ENCODE data around the gene ESYT3.

Gene ESYT3, protein sequence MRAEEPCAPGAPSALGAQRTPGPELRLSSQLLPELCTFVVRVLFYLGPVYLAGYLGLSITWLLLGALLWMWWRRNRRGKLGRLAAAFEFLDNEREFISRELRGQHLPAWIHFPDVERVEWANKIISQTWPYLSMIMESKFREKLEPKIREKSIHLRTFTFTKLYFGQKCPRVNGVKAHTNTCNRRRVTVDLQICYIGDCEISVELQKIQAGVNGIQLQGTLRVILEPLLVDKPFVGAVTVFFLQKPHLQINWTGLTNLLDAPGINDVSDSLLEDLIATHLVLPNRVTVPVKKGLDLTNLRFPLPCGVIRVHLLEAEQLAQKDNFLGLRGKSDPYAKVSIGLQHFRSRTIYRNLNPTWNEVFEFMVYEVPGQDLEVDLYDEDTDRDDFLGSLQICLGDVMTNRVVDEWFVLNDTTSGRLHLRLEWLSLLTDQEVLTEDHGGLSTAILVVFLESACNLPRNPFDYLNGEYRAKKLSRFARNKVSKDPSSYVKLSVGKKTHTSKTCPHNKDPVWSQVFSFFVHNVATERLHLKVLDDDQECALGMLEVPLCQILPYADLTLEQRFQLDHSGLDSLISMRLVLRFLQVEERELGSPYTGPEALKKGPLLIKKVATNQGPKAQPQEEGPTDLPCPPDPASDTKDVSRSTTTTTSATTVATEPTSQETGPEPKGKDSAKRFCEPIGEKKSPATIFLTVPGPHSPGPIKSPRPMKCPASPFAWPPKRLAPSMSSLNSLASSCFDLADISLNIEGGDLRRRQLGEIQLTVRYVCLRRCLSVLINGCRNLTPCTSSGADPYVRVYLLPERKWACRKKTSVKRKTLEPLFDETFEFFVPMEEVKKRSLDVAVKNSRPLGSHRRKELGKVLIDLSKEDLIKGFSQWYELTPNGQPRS

DNA sequence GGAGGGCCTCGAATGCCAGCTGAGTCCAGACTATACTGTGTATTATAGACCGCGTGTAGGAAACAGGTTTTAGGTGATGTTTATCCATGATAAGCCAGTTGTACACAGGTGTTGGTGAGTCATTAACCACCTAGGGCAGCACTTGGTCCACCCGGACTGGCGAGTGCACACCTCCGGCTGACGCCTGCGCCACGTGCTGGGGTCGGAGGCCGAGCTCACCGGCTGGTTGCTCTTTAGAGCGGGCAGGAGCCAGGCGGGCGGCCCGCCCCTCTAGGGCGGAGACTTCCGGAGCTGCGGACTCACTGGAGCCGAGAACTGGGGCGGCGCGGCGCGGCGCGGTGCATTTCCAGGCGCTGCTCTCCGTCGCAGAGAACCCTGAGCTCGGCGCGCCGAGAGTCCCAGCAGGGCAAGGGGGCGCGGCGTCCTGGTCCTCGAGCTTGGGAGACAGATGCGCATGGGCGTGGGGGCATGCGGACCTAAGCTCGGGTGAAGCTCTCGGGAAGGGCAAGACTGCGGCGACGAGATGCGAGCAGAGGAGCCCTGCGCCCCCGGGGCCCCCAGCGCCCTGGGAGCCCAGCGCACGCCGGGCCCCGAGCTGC lies at the start of gene ESYT3:
ESYT3 (plus strand) TSS at position 341 of the 599 bp plus-strand sequence; CDS start at position 524, 183 bp downstream.
- DNase-seq (ENCODE audit: low read depth in 4 of 4, low spot score in 1 of 4): peak in 3 of 4 experiments; percentile 7 to 63 (median 36)

DNA sequence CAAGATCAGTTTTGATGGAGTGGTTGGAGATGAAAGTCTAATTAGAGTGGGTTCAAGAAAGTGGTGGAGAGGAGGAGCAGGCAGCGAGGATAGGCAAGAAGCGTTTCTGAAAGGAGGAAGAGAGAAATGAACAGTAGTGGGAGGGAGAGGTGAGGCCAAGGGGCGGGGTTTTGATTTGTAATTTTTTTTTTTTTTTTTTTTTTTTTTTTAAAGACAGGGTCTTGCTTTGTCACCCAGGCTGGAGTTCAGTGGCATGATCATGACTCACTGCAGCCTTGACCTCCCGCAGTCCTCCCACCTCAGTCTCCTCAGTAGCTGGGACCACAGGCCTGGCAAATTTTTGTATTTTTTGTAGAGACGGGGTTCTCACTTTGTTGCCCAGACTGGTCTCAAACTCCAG lies 49.4 kb upstream of the ESYT3 start:
- DNase-seq (ENCODE audit: low read depth in 4 of 4, low spot score in 1 of 4): no peak

DNA sequence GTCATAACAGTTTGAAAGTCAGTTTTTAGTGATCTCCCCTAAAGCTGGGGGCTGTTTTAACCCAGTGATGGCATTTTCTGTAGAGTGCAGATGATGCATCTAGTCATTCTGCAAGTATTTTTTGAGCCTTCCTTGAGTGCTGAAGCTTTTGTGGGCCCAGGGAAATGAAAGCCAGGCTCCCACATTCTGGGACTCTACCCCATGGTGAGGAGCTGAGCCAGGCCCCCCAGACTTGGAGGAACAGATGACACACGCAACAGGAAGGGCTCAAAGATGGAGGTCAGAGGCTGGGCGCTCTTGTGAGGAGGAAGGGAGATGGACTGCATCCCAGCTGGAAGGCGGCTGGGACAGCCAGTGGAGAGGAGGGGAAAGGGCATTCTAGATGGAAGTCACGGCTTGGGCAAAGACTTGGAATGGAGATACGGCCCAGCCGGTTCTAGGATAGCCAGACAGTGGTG lies 45.2 kb upstream of the ESYT3 start:
- no peak for DNase-seq (ENCODE audit: low read depth in 4 of 4, low spot score in 1 of 4)

DNA sequence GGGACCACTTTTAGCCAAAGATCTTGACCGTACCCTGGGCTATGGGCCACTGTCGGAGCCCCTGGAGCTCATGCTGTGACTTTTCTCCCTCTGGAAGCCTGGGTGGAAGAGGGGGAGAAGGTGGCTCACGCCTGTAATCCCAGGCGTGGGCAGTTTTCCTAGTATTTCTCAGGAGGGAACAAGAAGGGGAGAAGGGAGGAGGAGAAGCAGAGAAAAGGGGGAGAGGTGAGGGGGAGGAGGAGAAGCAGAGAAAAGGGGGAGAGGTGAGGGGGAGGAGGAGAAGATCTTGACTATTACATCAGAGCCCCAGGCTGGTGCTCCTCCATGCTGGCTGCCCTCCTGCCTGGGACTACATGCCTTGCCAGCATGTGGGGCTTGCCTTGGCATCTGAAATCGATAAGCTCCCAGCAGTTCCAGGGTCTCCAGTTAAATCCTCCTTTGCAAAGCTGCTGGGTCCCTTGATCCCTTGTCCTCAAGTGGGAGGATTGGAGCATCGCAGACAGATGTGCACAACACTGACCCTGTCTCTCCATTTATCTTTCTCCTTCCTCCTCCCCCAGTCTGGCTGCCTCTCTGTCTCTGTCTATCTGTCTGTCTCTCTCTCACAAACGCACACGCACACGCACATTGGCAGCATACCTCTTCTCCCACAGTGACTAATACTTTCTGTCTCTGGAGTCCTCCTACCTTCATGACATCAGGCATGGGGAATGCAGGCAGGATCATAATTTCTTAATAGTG lies 44.4 kb upstream of the ESYT3 start:
- DNase-seq (ENCODE audit: low read depth in 4 of 4, low spot score in 1 of 4): no peak

DNA sequence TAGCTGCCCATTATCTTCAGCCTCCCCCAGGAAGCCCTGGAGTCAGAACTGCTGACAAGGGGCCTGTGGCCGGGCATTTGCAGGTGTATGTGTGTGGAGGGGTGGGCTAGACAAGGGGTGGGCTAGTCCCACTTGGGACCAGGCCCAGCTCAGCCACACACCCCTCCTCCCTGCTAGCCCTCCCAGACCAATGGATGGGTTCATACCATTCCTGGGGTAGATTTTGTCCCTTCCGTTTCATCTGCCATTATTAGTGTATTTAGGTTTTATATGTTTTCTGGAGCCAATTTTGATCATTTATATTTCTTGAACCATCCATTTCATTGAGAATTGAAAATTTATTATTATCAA lies 43.9 kb upstream of the ESYT3 start:
- DNase-seq (ENCODE audit: low read depth in 4 of 4, low spot score in 1 of 4): no peak

DNA sequence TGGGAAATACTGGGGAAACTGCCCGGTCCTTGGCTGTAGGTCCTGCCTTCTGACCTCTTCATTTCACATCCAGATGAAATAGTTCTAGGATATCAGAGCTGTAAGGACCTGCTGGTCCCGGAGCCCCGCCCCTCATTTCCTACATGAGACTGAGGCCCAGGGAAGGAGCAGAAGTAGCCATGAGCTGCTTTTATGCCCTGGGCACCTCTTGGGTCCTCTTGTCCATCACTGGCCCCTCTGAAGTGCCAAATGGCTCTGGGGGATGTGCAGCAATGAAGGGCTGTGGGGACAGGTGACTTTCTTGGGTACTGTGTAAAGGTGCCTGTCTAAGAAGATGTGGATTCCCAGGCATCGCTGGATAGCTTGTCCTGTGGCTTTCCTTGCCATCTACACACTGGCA lies 40.3 kb upstream of the ESYT3 start:
- no peak for DNase-seq (ENCODE audit: low read depth in 4 of 4, low spot score in 1 of 4)

DNA sequence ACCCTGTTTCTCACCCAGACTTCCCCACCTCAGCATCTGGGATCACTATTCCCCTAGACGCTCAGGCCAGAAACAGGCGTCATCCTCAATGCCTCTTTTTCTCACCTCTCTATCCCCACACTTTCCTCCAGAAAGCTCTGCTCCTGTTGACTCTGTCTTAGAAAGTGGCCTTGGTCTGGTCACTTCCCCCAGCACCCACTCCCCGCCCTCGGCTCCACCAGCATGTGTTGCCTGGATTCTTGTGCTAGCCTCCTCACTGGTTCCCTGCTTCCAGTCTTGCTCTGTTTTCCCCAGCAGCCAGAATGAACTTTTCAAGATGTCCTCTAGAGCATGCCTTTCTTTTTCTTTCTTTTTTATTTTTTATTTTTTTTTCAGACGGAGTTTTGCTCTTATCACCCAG lies 39.7 kb upstream of the ESYT3 start:
- DNase-seq (ENCODE audit: low read depth in 4 of 4, low spot score in 1 of 4): no peak

DNA sequence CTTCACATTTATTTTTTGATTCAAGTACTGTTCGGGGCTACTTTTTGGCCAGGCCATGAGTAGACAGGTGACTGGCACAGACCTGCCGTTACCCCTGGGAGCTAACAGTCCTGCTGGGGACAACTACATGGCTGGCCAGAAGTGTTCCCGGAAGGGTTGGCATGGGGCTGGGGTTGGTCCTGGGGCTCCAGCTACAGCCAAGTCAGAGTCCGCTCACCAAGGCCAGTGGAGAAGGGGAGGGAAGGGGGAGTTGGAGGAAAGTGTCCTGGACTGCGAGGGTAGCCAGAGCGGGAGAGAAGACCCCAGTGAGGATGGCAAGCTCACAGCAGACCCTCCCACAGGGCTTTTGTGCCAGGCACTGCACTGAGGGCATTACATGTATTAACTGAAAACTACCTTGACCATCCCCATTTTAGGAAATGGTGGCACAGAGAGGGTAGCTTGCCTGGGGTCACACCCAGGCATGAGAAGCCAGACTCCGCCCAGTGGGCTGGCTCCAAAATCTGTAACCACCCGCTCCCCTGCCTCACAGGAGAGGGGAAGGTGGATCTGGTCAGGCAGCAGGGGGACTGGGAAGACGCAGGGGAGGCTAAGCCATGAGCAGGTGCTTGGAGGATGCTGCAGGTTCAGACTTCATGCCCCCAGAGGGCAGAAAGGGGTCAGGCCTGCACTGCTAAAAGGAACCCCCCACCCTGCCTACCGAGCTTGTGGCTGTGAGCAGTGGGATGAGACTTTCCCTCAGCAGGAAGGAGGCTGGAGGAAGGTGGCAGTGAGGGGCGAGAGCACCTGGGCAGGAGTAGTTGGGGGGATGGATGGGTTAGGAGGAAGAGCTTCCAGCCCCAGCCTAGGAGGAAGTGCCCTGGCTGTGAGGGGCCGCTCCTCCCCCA lies 38.3 kb upstream of the ESYT3 start:
- DNase-seq (ENCODE audit: low read depth in 4 of 4, low spot score in 1 of 4): no peak

DNA sequence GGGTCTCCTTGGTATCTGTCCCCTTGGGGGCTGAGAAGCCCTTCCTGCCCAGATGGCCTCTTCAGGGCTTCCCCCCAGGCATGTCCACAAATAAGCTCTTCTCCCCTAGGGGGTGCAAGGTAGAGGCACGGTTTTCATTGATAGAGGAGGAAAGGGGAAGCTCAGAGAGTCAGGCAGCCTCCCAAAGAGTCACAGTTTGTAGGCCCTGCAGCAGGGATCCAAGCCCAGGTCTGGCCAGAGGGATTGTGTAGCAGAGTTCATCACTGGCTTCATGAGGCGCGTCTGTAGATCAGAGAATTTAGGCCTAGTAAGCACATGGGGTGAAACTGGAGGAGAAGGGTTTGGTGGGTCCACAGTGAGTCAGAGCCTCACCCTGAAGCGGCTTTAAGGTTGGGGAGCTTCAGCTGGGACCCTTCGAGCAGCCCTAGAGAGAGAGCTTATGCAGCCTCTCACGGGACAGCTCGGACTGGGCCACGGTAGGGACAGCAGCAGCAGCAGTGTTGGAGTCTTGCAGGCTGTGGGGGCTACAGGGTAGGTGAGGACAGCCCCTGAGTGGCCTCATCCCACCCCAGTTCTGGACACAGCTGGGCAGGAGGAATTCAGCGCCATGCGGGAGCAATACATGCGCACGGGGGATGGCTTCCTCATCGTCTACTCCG lies 37.5 kb upstream of the ESYT3 start:
- no peak for DNase-seq (ENCODE audit: low read depth in 4 of 4, low spot score in 1 of 4)

DNA sequence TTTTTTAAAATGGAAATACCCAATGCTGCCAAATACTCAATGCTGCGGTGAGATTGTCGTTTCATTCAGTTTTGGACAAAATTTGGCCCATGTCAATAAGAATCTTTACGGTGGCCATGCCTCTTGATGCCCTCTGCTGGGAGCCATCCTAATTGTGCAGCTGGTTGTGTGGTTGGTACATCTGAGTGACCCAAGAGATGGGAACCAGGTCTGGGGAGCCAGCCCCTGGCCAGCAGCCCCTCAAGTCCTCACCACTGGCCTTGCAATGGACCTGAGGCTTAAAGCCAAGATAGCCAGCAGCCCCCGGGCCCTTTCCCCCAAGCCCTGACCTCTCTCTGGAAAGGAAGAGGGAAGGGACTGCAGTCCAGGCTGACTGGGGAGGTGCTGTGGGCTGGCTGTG lies 36.4 kb upstream of the ESYT3 start:
- no peak for DNase-seq (ENCODE audit: low read depth in 4 of 4, low spot score in 1 of 4)

DNA sequence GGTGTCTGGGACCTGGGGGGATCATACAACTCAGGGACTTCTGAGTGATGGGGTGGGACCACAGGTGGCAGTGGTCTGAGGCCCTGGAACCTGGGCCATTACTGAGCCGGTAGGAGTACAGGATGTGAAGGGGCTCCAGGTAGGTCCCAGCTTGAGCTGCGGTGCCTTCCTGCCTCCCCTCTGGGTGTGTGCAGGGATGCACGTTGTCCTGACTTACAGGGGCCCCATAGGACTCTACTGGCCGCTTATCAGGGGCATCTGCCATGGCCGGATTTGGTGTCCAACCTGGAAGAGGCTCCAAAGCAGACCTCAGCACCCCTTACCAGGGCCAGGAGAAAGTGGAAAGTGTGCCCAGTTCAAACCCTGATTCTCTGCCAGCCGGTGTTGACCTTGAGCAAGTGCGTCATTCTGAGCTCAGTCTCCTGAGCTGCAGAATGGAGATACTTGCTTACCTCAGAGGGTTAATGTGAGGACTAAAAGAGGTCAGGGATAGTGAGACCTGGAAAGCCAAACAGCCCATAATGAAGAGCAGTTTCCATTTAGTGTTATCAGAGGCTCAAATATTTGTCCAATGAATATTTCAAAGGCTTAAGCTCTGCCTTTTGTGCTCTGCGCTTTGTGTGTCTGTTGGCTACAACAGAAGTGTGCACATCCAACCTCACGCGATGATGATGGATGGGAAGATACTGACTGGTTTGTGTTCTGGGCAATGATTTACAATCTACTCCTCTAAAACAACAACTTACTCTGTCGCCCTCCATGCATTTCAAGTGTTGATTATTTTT lies 35.4 kb upstream of the ESYT3 start:
- DNase-seq (ENCODE audit: low read depth in 4 of 4, low spot score in 1 of 4): no peak

DNA sequence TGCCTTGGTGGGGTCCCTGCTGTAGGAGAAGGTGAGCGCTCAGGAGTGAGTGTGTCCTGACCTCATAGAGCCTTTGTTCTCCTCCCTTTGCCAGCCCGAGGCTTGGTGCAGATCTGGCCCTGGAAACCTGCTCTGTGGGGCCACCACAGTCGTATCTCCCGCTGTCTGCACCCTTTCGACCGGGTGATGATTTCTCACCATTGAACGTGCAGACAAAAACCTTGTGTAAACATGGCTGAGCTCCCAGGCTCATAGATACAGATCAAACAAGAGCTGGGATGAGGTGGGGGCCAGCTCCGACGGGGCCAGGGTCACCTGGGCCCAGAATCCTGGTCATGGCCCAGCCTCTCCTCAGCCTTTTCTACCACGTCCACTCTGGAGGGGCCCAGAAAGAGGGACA lies 34.6 kb upstream of the ESYT3 start:
- no peak for DNase-seq (ENCODE audit: low read depth in 4 of 4, low spot score in 1 of 4)

DNA sequence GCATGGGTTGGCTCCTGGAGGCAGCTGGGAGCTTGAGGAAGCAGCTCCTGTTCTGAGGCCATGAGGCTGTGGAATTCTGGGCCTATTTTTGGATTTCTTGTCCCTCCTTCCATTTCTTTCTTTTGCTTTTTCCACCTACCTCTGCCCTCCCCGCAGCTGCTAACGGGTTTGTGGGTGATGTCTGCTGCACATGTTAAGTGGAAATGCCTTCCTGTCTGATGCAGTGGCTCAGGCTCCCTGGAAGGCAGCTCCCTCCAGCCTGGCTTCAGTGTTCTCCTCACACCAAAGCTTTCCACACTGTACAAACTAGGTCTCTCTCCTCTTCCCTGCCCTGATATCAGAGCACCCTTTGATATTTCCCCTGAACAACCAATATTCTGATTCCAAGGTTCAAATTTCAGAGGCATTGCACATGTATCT lies 33.8 kb upstream of the ESYT3 start:
- no peak for DNase-seq (ENCODE audit: low read depth in 4 of 4, low spot score in 1 of 4)

DNA sequence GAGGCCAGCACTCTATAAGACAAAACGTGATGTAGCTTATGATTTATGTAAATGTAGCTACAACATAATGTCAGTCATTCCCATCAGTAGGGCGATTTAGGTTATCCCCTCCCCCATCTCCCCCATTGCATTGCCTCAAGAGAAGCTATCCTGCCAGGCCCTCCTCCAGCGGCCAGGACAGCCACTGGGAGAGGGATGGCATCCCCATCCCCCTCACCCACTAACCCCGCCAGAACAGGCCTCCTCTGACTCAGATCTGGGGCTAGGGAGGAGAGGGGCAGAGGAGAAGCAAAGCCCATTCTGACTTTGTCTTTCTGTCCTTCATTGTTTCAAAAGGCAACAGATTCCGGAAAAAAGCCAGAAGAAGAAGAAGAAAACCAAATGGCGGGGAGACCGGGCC lies 32.6 kb upstream of the ESYT3 start:
- no peak for DNase-seq (ENCODE audit: low read depth in 4 of 4, low spot score in 1 of 4)

DNA sequence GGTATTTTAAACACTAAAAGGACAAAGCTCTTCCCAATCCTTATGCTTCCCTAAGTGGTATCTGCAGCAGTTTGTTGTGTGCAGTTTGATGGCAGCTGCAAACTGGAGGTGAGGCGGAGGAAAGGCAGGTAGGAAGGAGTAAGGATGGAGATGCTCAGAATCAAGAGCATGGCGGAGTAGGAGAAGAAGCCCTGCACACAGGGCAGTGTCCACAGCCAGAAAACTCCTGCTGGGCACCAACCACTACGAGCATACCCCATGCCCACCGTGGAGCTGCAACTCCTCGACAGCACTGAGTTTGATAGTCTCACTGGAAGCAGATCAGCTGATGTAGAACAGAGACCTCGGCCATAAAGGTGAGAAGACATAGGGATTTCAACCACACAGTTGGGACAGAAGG lies 30.3 kb upstream of the ESYT3 start:
- no peak for DNase-seq (ENCODE audit: low read depth in 4 of 4, low spot score in 1 of 4)

DNA sequence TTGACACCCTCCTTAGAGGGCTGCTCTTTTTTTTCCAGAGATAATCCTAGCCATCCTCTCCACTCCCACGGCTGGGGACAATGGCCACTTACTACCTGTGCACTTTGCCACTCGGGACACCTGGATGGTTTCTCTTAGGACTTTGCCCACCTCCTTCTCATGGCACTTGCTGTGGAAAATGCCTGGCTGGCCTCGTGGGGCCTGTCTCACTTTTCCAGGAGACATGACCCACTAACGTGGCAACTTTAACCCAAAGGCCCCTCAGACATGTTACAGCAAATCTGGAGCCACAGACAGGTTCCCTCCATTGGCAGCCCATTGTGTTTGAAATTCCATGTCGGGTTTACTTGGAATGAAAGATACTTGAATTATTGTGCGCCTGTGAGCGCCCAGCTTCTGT lies 29.4 kb upstream of the ESYT3 start:
- DNase-seq (ENCODE audit: low read depth in 4 of 4, low spot score in 1 of 4): no peak

DNA sequence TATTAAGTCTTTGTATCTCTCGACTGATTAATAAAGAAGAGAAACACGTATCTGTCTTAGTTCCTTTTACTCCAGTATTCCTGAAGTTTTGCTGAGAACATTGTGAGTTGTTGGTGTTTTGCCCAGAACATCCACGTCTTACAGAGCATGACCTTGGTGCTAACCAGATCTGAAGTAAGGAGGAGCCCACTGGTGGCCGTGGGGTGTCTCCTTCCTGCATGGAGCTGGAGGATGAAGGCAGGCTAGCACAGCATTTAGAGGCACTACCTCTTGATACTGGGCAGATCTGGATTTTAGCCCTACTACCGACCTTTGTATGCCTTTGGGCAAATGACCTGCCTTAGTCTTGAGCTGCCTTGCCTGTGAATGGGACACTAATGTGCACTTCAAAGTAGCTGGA lies 28.9 kb upstream of the ESYT3 start:
- DNase-seq (ENCODE audit: low read depth in 4 of 4, low spot score in 1 of 4): no peak

DNA sequence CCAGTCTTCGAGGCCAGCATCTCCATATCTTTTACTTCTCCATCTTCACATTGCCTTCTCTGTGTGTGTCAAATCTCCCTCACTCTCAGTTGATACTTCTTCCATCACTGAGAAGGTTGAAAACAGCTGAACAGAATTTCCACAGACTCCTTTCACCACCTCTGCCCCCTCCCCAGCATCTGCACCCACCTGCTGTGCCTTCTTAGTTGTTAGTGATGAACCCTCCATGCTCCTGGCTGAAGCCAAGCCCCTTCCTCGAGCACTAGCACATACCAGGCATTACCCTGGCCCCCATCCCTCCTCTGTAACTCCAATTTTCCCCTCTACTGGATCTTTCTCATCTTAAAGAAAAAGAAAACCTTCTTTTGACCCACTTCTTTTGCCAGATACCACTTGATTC lies 27.8 kb upstream of the ESYT3 start:
- DNase-seq (ENCODE audit: low read depth in 4 of 4, low spot score in 1 of 4): no peak
